ENCODE results near the gene PTPRK. TPM values are rescaled to one million over a fixed set of nuclear protein-coding genes. Genes with fewer than 3 reads are reported as not detected.

Gene PTPRK
- total RNA-seq, 1 donor from 2014 or later = 15.6 TPM

- DNase-seq (ENCODE audit: low spot score) = peak; percentile 14
Observed at GRCh38 chr6:128246472-128247260, 273.7 kb downstream of the PTPRK start.

GRCh38 chr6:128244751-128245405 is 275.5 kb downstream of the PTPRK start:
- DNase-seq (ENCODE audit: low spot score) = no peak

GRCh38 chr6:128242765-128243403 is 277.5 kb downstream of the PTPRK start:
- DNase-seq (ENCODE audit: low spot score) = no peak

GRCh38 chr6:128241216-128241615 is 279.2 kb downstream of the PTPRK start:
- no peak for DNase-seq (ENCODE audit: low spot score)

GRCh38 chr6:128240024-128240428 is 280.4 kb downstream of the PTPRK start:
- no peak for DNase-seq (ENCODE audit: low spot score)

GRCh38 chr6:128239146-128239545 is 281.3 kb downstream of the PTPRK start:
- DNase-seq (ENCODE audit: low spot score) = no peak

GRCh38 chr6:128238225-128238624 is 282.2 kb downstream of the PTPRK start:
- no peak for DNase-seq (ENCODE audit: low spot score)

GRCh38 chr6:128235556-128235955 is 284.8 kb downstream of the PTPRK start:
- no peak for DNase-seq (ENCODE audit: low spot score)

- DNase-seq (ENCODE audit: low spot score) = no peak
Observed at GRCh38 chr6:128233531-128233930, 286.9 kb downstream of the PTPRK start.

GRCh38 chr6:128230267-128230989 is 290.0 kb downstream of the PTPRK start:
- no peak for DNase-seq (ENCODE audit: low spot score)

- no peak for DNase-seq (ENCODE audit: low spot score)
Observed at GRCh38 chr6:128225612-128226011, 294.8 kb downstream of the PTPRK start.

- no peak for DNase-seq (ENCODE audit: low spot score)
Observed at GRCh38 chr6:128216917-128217316, 303.5 kb downstream of the PTPRK start.

- DNase-seq (ENCODE audit: low spot score) = no peak
Observed at GRCh38 chr6:128209771-128210170, 310.6 kb downstream of the PTPRK start.

GRCh38 chr6:128208851-128209580 is 311.4 kb downstream of the PTPRK start:
- DNase-seq (ENCODE audit: low spot score) = no peak

- no peak for DNase-seq (ENCODE audit: low spot score)
Observed at GRCh38 chr6:128208078-128208477, 312.3 kb downstream of the PTPRK start.

- DNase-seq (ENCODE audit: low spot score) = no peak
Observed at GRCh38 chr6:128206610-128207426, 313.6 kb downstream of the PTPRK start.

- DNase-seq (ENCODE audit: low spot score) = no peak
Observed at GRCh38 chr6:128204616-128205015, 315.8 kb downstream of the PTPRK start.

GRCh38 chr6:128202169-128202765 is 318.1 kb downstream of the PTPRK start:
- no peak for DNase-seq (ENCODE audit: low spot score)

GRCh38 chr6:128200789-128201188 is 319.6 kb downstream of the PTPRK start:
- no peak for DNase-seq (ENCODE audit: low spot score)

- no peak for DNase-seq (ENCODE audit: low spot score)
Observed at GRCh38 chr6:128199461-128199860, 320.9 kb downstream of the PTPRK start.

All from umbilical cord (tissue), 2 donors.